D721Med (cell line): ENCODE data around the gene CDYL2.

ENCODE experiments used
- DNase-seq: peaks from one replicate; pipeline ENCODE4 v3.0.0; 2011; ENCODE audit warnings: low spot score; ENCODE audit not compliant: insufficient read length
- FAIRE-seq: peaks from 2 replicates; lab custom pipeline; 2011; peaks lifted over from hg19 to GRCh38; lab: Jason Lieb, UNC
- CTCF ChIP-seq: IDR thresholded peaks from 2 replicates; pipeline ENCODE4 v1.5.1; 2012; ENCODE audit warnings: mild to moderate bottlenecking, control low read depth; ENCODE audit not compliant: insufficient read depth; ENCODE audit errors: missing control alignments

CDYL2 gene

GRCh38 chr16:80725566-80726162, 78.7 kb downstream of the CDYL2 start:
- no peak for TF ChIP-seq CTCF
- DNase-seq (no peak), FAIRE-seq (no peak)

- no peak for DNase-seq
- no peak for TF ChIP-seq CTCF
- FAIRE-seq = no peak
Observed at GRCh38 chr16:80723981-80724380, 80.4 kb downstream of the CDYL2 start.

- no peak for FAIRE-seq
- no peak for DNase-seq
- TF ChIP-seq CTCF = no peak
Observed at GRCh38 chr16:80723091-80723490, 81.3 kb downstream of the CDYL2 start.

GRCh38 chr16:80720804-80721371, 83.5 kb downstream of the CDYL2 start:
- no peak for TF ChIP-seq CTCF
- no peak for FAIRE-seq

GRCh38 chr16:80719573-80719972, 84.8 kb downstream of the CDYL2 start:
- TF ChIP-seq CTCF = no peak
- FAIRE-seq = no peak
- no peak for DNase-seq

More at GRCh38 chr16:80720804-80721371, 83.5 kb downstream of the CDYL2 start:
- DNase-seq = no peak

GRCh38 chr16:80718480-80719220, 85.7 kb downstream of the CDYL2 start:
- DNase-seq (no peak), FAIRE-seq (no peak)

More at GRCh38 chr16:80718480-80719220, 85.7 kb downstream of the CDYL2 start:
- TF ChIP-seq CTCF = no peak
